MCF 10A (cell line): ENCODE data around the gene UNC13C. TPM values are rescaled to one million over a fixed set of nuclear protein-coding genes. Genes with fewer than 3 reads are reported as not detected.
"Not testable (repeated sequence)": the region's sequence is repeated elsewhere in the genome, so short reads cannot be mapped to it uniquely, and the experiment has no call there.

Experiments used
- BruUV-seq: library from RNA; stranded (reverse); fragments of 400-500 nt; replicated peaks from 2 replicates; lab custom pipeline; 2021; lab: Mats Ljungman, UMichigan
- CTCF ChIA-PET: fragments of 300-600 bp; sonication (Branson Sonifier 250); formaldehyde crosslinking; extraction: SDS; loops from one replicate; lab custom pipeline; 2021; ENCODE audit warnings: antibody characterized with exemption, inconsistent platforms; lab: Yijun Ruan, JAX
- POLR2A ChIA-PET: fragments of 300-600, 350-650 bp; sonication (Branson Sonifier 250); formaldehyde crosslinking; extraction: SDS; loops from one replicate; lab custom pipeline; 2020; ENCODE audit warnings: antibody characterized with exemption, inconsistent platforms; lab: Yijun Ruan, JAX
- DNase-seq: peaks from one replicate; pipeline ENCODE4 v3.0.0-alpha.2; 2018; ENCODE audit not compliant: unreplicated experiment
- H3K27ac Mint-ChIP-seq: one replicate; pipeline ENCODE4 v1.8.0; 2022; ENCODE audit warnings: mild to moderate bottlenecking, low read depth, mixed read lengths; ENCODE audit not compliant: unreplicated experiment
- H3K27me3 Mint-ChIP-seq: one replicate; pipeline ENCODE4 v1.8.0; 2022; ENCODE audit warnings: mixed read lengths; ENCODE audit not compliant: insufficient read depth, unreplicated experiment
- H3K36me3 Mint-ChIP-seq: one replicate; pipeline ENCODE4 v1.8.0; 2022; ENCODE audit warnings: mild to moderate bottlenecking, moderate library complexity, mixed read lengths; ENCODE audit not compliant: insufficient read depth, unreplicated experiment
- H3K4me1 Mint-ChIP-seq: one replicate; pipeline ENCODE4 v1.8.0; 2022; ENCODE audit warnings: mixed read lengths; ENCODE audit not compliant: insufficient read depth, unreplicated experiment
- H3K4me3 Mint-ChIP-seq: one replicate; pipeline ENCODE4 v1.8.0; 2022; ENCODE audit warnings: mild to moderate bottlenecking, moderate library complexity, mixed read lengths; ENCODE audit not compliant: unreplicated experiment
- H3K9me3 Mint-ChIP-seq: one replicate; pipeline ENCODE4 v1.8.0; 2022; ENCODE audit warnings: mixed read lengths; ENCODE audit not compliant: unreplicated experiment
- intact Hi-C: fragments of 100-400 bp; cut with micrococcal nuclease; formaldehyde crosslinking; loops from 2 replicates; pipeline ENCODE4 v1.14.1; 2022
- total RNA-seq: library from RNA; stranded (reverse); gene quantifications from 2 replicates; pipeline ENCODE4 v1.2.3, GENCODE V29; 2022
- TF ChIP-seq, protein P1 (sequence below): fragments of 200-600 bp; IDR thresholded peaks from one replicate; pipeline ENCODE4 v1.8.0; 2022; ENCODE audit warnings: antibody characterized with exemption, mild to moderate bottlenecking; ENCODE audit not compliant: unreplicated experiment

Gene UNC13C
- total RNA-seq, 1 experiment from 2014 or later = not detected

DNA sequence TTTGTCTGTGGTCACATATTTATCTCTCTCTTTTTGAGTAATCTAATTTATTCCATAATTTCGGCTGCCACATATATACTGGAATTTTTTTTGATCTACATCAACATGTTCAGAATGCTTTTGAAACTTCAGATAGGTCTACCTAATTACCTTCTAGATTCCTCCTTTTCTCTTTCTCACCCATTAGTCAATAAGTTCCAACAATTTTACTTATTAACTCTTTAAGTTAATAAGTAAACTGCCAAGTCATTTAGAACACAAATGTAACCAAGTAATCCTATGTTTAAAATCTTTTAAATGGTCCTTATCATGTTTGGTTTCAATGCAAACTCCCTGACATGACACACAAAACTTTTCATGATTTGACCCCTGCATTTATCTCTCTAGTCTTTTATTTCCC, 410.5 kb downstream of the UNC13C start:
- Mint-ChIP-seq H3K4me1 (no peaks in the 10 kb centered on the region), H3K27ac (no peak overlapping the region), H3K27me3 (no peaks in the 10 kb centered on the region), H3K9me3 (peaks cover 11% of the 10 kb centered on the region), H3K4me3 (no peak overlapping the region), H3K36me3 (no peaks in the 10 kb centered on the region)
- CTCF ChIA-PET = no interaction called here
- DNase-seq = no peak
- POLR2A ChIA-PET = no interaction called here
- BruUV-seq = no TSS peak
- TF ChIP-seq, protein P1, sequence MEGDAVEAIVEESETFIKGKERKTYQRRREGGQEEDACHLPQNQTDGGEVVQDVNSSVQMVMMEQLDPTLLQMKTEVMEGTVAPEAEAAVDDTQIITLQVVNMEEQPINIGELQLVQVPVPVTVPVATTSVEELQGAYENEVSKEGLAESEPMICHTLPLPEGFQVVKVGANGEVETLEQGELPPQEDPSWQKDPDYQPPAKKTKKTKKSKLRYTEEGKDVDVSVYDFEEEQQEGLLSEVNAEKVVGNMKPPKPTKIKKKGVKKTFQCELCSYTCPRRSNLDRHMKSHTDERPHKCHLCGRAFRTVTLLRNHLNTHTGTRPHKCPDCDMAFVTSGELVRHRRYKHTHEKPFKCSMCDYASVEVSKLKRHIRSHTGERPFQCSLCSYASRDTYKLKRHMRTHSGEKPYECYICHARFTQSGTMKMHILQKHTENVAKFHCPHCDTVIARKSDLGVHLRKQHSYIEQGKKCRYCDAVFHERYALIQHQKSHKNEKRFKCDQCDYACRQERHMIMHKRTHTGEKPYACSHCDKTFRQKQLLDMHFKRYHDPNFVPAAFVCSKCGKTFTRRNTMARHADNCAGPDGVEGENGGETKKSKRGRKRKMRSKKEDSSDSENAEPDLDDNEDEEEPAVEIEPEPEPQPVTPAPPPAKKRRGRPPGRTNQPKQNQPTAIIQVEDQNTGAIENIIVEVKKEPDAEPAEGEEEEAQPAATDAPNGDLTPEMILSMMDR = no peak
- intact Hi-C loops = no loop called here

DNA sequence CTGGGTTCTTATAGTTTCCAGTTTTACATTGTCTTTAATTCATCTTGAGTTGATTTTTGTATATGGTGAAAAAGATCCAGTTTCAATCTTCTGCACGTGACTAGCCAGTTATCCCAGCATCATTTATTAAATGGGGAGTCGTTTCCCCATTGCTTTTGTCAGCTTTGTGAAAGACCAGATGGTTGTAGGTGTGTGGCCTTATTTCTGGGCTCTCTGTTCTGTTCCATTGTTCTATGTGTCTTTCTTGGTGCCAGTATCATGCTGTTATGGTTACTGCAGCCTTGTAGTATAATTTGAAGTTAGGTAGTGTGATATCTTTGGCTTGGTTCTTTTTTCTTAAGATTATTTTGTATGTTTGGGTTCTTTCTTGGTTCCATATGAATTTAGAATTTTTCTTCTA, 432.2 kb downstream of the UNC13C start:
- H3K36me3 Mint-ChIP-seq = no peaks in the 10 kb centered on the region
- H3K4me3 Mint-ChIP-seq = no peak overlapping the region
- TF ChIP-seq, protein P1 = no peak
- H3K27ac Mint-ChIP-seq = no peak overlapping the region
- intact Hi-C loops = no loop called here
- peaks cover 15% of the 10 kb centered on the region for H3K27me3 Mint-ChIP-seq
- POLR2A ChIA-PET = no interaction called here
- H3K9me3 Mint-ChIP-seq = no peaks in the 10 kb centered on the region
- DNase-seq = no peak
- H3K4me1 Mint-ChIP-seq = no peaks in the 10 kb centered on the region
- CTCF ChIA-PET = no interaction called here
- no TSS peak for BruUV-seq

DNA sequence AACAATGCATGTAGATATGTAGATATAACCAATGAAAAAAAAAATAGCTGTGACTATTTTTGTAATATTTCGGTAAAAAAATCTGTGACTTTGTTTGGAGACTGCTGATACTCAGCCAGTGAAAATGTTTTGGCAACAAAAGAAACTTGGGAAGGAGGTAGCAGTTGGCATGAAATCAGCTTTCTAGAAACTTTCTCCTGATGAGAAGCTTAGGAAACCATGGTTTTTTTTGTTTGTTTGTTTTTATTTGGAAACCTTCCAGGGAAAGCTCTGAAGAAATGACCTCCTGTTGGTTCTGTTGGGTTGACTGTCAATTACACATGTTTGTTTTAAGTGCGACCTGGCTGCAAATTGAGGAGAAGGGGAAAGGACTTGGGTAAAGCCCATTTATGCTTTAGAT, 445.9 kb downstream of the UNC13C start:
- TF ChIP-seq, protein P1 = no peak
- ChIA-PET POLR2A (no interaction called here), CTCF (interaction anchor here (0.7 kb wide), 1 partner anchor 66 kb away, joined by 3 read pairs; no protein-coding TSS in a partner anchor)
- intact Hi-C loops = no loop called here
- Mint-ChIP-seq H3K4me1 (no peaks in the 10 kb centered on the region), H3K27ac (no peak overlapping the region), H3K27me3 (no peaks in the 10 kb centered on the region), H3K9me3 (peaks cover 30% of the 10 kb centered on the region), H3K4me3 (no peak overlapping the region), H3K36me3 (no peaks in the 10 kb centered on the region)
- no peak for DNase-seq
- BruUV-seq = no TSS peak

- H3K27ac Mint-ChIP-seq = no peak overlapping the region
- H3K4me1 Mint-ChIP-seq = no peaks in the 10 kb centered on the region
- H3K27me3 Mint-ChIP-seq = no peaks in the 10 kb centered on the region
- H3K4me3 Mint-ChIP-seq = no peak overlapping the region
- DNase-seq = no peak
- intact Hi-C loops = no loop called here
- ChIA-PET POLR2A (no interaction called here), CTCF (no interaction called here)
- no TSS peak for BruUV-seq
- H3K36me3 Mint-ChIP-seq = no peaks in the 10 kb centered on the region
- peaks cover 31% of the 10 kb centered on the region for H3K9me3 Mint-ChIP-seq
- TF ChIP-seq, protein P1 = no peak
Observed at GRCh38 chr15:54428596-54428995, 450.4 kb downstream of the UNC13C start.

GRCh38 chr15:54450288-54450687, 472.0 kb downstream of the UNC13C start:
- H3K4me1 Mint-ChIP-seq, intact Hi-C loops, H3K4me3 Mint-ChIP-seq, H3K36me3 Mint-ChIP-seq, DNase-seq, POLR2A ChIA-PET, BruUV-seq, H3K27me3 Mint-ChIP-seq, CTCF ChIA-PET, H3K27ac Mint-ChIP-seq: not testable (repeated sequence)
- peaks cover 33% of the 10 kb centered on the region for H3K9me3 Mint-ChIP-seq
